GM21737 (cell line): ENCODE data around the gene SHLD3.
"Not testable (repeated sequence)": the region's sequence is repeated elsewhere in the genome, so short reads cannot be mapped to it uniquely, and the experiment has no call there.

ENCODE experiments used
- ATAC-seq: cut with Tn5 transposase; IDR thresholded peaks from one replicate; pipeline ENCODE4 v1.9.1; 2021; ENCODE audit warnings: mild to moderate bottlenecking, moderate library complexity; ENCODE audit not compliant: unreplicated experiment

The SHLD3 gene

GRCh38 chr5:65674749-65675148, 49.9 kb downstream of the SHLD3 start:
- ATAC-seq: no peak

- not testable (repeated sequence) for ATAC-seq
These were observed 51.2 kb downstream of the SHLD3 start for GRCh38 chr5:65676056-65676455.
